K562 (cell line): ENCODE data around the gene CCDC85B. TPM values are rescaled to one million over a fixed set of nuclear protein-coding genes. Genes with fewer than 3 reads are reported as not detected.

Experiments used
- ATF1 ChIP-seq, 2 experiments: fragments of 450-650 bp in 1 of 2; IDR thresholded peaks; 2 replicates each; pipeline ENCODE4 v1.6.1; 2016; ENCODE audit warnings: missing compliant biosample characterization in 1 of 2, missing genetic modification characterization in 1 of 2
- BHLHE40 ChIP-seq: IDR thresholded peaks from 2 replicates; pipeline ENCODE4 v1.6.1; 2011; ENCODE audit warnings: low read length, improper control_type of control experiment
- KDM4B ChIP-seq, 2 experiments: fragments of 450-650 bp in 1 of 2; sonication (generic) in 1 of 2; IDR thresholded peaks; 2 replicates each; pipeline ENCODE4 v1.6.1; 2016 to 2017; ENCODE audit warnings: borderline replicate concordance in 2 of 2, antibody characterized with exemption in 1 of 2, low read depth in 1 of 2, mild to moderate bottlenecking in 1 of 2
- RBM39 ChIP-seq: fragments of 200-400 bp; formaldehyde crosslinking; optimal IDR thresholded peaks from 2 replicates; pipeline ENCODE3; 2018; ENCODE audit warnings: low read depth, low read length
- ZNF143 ChIP-seq: sonication (generic); formaldehyde crosslinking; IDR thresholded peaks from 2 replicates; pipeline ENCODE4 v1.9.0; 2022; ENCODE audit warnings: mild to moderate bottlenecking, missing genetic modification reagents
- ZNF717 ChIP-seq: fragments of 250-450 bp; sonication (Bioruptor Pico); IDR thresholded peaks from 2 replicates; pipeline ENCODE4 v1.5.0; 2021
- polyA plus RNA-seq, 8 experiments: library from polyadenylated mRNA; depleted of rRNA in 4 of 8; stranded (reverse) in 5 of 8; unstranded in 3 of 8; fragments of >200 nt; fragmentation: Nextera tagmentation in 2 of 8; fragmentation: Illumina TruSeq in 1 of 8; extraction: Ambion mirVana in 2 of 8; extraction: Trizol in 1 of 8; gene quantifications; 2 replicates each; pipeline versions ENCODE4 v1.2.1 to v1.2.3, GENCODE V29; 2011 to 2014; ENCODE audit warnings: inconsistent platforms in 1 of 8, missing spikeins in 1 of 8
- total RNA-seq, 7 experiments: library from RNA; depleted of rRNA in 6 of 7; stranded (reverse); fragments of >200 nt in 6 of 7; fragmentation: Illumina TruSeq in 2 of 7; extraction: Trizol in 2 of 7; gene quantifications; 2 replicates each; pipeline versions ENCODE4 v1.2.1 to v1.2.3, GENCODE V29; 2011 to 2021; ENCODE audit warnings: low replicate concordance in 1 of 7
- TF ChIP-seq, protein P1 (sequence below): fragments of 250-450 bp; sonication (Bioruptor Pico); IDR thresholded peaks from 2 replicates; pipeline ENCODE4 v1.5.1; 2021; ENCODE audit warnings: mild to moderate bottlenecking
- TF ChIP-seq, protein P2 (sequence below): fragments of 250-450 bp; sonication (Bioruptor Pico); IDR thresholded peaks from 2 replicates; pipeline ENCODE4 v1.8.0; 2022; ENCODE audit warnings: moderate library complexity, mild to moderate bottlenecking, inconsistent platforms
- TF ChIP-seq, protein P3 (sequence below): fragments of 200-800 bp; sonication (Bioruptor generic); IDR thresholded peaks from 2 replicates; pipeline ENCODE4 v1.6.1; 2017; ENCODE audit warnings: missing genetic modification characterization, missing compliant biosample characterization

CCDC85B gene
- total and polyA plus RNA-seq, 9 of the 15 experiments (the other 6 are each of a cell fraction or from before 2014, with no cell fraction given) = 0.14 to 138 (median 6.2) TPM

GRCh38 chr11:65856689-65857499 lies 33.6 kb upstream of the CCDC85B start (continued):
- peak in 1 of 2 experiments; percentile 67; a peak in 1 of 4 replicates for TF ChIP-seq KDM4B (IDR thresholded peaks at IDR 0.05; ENCODE audit: borderline replicate concordance in 2 of 2, low read depth in 1 of 2)
- TF ChIP-seq BHLHE40 = no peak; the same call in 1 of the 2 replicates
- peak; percentile 60 for TF ChIP-seq ZNF143
- no peak for TF ChIP-seq ATF1 (CRISPR knock-in tag; IDR thresholded peaks at IDR 0.05)
- TF ChIP-seq ATF1 (tag; IDR thresholded peaks at IDR 0.05) = 0 out of 2 replicates have a peak, but pooled peaks have one; percentile 35
- TF ChIP-seq RBM39 = peak; percentile 26
- TF ChIP-seq, protein P1, sequence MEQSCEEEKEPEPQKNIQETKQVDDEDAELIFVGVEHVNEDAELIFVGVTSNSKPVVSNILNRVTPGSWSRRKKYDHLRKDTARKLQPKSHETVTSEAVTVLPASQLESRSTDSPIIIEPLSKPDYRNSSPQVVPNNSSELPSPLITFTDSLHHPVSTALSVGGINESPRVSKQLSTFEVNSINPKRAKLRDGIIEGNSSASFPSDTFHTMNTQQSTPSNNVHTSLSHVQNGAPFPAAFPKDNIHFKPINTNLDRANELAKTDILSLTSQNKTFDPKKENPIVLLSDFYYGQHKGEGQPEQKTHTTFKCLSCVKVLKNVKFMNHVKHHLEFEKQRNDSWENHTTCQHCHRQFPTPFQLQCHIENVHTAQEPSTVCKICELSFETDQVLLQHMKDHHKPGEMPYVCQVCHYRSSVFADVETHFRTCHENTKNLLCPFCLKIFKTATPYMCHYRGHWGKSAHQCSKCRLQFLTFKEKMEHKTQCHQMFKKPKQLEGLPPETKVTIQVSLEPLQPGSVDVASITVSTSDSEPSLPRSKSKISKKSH (CRISPR knock-in tag) = no peak
- no peak for TF ChIP-seq ZNF717
- TF ChIP-seq, protein P2, sequence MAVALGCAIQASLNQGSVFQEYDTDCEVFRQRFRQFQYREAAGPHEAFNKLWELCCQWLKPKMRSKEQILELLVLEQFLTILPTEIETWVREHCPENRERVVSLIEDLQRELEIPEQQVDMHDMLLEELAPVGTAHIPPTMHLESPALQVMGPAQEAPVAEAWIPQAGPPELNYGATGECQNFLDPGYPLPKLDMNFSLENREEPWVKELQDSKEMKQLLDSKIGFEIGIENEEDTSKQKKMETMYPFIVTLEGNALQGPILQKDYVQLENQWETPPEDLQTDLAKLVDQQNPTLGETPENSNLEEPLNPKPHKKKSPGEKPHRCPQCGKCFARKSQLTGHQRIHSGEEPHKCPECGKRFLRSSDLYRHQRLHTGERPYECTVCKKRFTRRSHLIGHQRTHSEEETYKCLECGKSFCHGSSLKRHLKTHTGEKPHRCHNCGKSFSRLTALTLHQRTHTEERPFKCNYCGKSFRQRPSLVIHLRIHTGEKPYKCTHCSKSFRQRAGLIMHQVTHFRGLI (CRISPR knock-in tag) = no peak
- TF ChIP-seq, protein P3, sequence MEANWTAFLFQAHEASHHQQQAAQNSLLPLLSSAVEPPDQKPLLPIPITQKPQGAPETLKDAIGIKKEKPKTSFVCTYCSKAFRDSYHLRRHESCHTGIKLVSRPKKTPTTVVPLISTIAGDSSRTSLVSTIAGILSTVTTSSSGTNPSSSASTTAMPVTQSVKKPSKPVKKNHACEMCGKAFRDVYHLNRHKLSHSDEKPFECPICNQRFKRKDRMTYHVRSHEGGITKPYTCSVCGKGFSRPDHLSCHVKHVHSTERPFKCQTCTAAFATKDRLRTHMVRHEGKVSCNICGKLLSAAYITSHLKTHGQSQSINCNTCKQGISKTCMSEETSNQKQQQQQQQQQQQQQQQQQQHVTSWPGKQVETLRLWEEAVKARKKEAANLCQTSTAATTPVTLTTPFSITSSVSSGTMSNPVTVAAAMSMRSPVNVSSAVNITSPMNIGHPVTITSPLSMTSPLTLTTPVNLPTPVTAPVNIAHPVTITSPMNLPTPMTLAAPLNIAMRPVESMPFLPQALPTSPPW (CRISPR knock-in tag) = peak; percentile 81
